ENCODE data around the gene ALG6.

ALG6 gene

DNA sequence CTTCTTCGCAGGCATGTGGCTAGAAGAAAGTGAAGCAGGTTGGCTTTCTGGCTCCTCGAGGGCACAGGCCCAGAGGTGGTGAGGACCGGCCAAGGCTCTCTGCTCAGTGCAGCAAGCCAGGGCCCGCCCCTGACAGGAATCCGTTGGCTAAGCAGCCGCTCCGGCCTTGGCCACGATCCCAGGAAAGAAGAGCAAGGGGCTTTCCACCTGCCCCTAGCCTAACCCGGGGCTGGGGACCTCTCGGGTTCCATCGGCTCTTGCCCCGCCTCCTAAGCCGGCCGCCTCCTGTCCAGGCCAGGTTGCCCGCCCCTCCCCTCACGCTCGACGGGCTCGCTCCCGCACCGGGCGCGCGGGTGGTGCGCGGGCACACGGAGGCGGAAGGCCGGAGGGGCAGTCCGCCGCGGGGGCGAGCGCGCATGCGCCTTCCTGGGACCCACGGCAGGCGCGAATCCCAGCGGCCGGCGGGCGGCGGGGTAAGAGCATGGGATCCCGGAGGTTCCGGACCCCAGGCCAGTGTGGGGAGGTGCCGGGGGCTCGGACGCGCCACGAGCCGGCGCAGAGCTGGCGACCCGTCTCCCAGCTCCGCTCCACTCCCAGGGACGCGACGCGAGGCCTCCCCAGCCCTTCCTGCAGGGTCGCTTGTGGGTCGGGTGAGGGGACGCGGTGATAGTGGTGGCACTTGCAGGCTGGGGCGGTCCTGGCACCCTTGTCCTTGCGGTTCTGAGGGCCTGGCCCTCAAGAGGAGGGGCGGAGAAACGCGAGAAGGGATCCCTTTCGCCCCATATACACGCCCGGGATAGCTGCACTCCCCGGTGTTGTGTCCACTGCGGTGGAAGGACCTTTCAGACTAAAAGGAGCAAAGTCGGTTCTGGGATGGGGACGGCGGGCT lies at the start of gene ALG6:
Gene ALG6 (plus strand): TSS at position 413 of the 889 bp plus-strand sequence. CDS start 3,351 bp downstream, outside the sequence.
- in situ Hi-C loops (cut with MboI; ENCODE audit: low sequenced_read_pairs), result no loop called here
- Histone ChIP-seq H3K4me3 (peak within 1 kb of the TSS; percentile 81), H3K4me1 (peaks cover 7% of the 10 kb centered on the region; the same call in 1 of the 2 replicates), H3K9me3 (no peaks in the 10 kb centered on the region), H3K27me3 (ENCODE audit: low read depth) (no peaks in the 10 kb centered on the region), H3K36me3 (replicated peaks) (peaks cover 4% of the 10 kb centered on the region; the same call in 1 of the 2 replicates)
- DNase-seq (ENCODE audit: low spot score in 2 of 2), result peak; percentile 81 to 97

DNA sequence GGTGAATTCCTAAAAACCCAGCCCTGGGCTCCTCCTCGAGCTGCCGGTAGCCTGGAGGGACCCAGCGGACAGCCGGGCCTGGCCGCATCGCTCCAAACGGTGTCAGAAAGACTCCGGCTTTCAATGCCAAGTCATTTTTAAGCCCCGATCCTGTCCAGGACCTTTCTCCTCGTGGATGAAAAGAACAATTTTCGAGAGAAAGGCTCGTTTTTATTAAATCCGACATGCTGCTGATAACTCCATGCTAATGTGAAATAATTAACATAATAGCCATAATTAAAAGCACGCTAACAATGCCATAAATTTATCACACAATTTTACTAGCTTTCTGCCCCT lies 49.6 kb upstream of the ALG6 start:
- H3K4me3 ChIP-seq, result peak overlapping the region; percentile 41
- no peaks in the 10 kb centered on the region for H3K36me3 ChIP-seq (replicated peaks)
- peaks cover 5% of the 10 kb centered on the region for H3K4me1 ChIP-seq
- no peaks in the 10 kb centered on the region for H3K9me3 ChIP-seq
- in situ Hi-C loops (cut with MboI; ENCODE audit: low sequenced_read_pairs), result no loop called here
- DNase-seq (ENCODE audit: low spot score in 2 of 2), result no peak
- H3K27me3 ChIP-seq (ENCODE audit: low read depth), result no peaks in the 10 kb centered on the region

GRCh38 chr1:63318201-63318979 lies 49.0 kb upstream of the ALG6 start:
- Histone ChIP-seq H3K36me3 (replicated peaks) (no peaks in the 10 kb centered on the region), H3K9me3 (no peaks in the 10 kb centered on the region), H3K27me3 (ENCODE audit: low read depth) (no peaks in the 10 kb centered on the region), H3K4me1 (peaks cover 5% of the 10 kb centered on the region), H3K4me3 (no peak overlapping the region; the same call in none of the 2 replicates)
- no peak for DNase-seq (ENCODE audit: low spot score in 2 of 2)
- in situ Hi-C loops (cut with MboI; ENCODE audit: low sequenced_read_pairs), result no loop called here

DNA sequence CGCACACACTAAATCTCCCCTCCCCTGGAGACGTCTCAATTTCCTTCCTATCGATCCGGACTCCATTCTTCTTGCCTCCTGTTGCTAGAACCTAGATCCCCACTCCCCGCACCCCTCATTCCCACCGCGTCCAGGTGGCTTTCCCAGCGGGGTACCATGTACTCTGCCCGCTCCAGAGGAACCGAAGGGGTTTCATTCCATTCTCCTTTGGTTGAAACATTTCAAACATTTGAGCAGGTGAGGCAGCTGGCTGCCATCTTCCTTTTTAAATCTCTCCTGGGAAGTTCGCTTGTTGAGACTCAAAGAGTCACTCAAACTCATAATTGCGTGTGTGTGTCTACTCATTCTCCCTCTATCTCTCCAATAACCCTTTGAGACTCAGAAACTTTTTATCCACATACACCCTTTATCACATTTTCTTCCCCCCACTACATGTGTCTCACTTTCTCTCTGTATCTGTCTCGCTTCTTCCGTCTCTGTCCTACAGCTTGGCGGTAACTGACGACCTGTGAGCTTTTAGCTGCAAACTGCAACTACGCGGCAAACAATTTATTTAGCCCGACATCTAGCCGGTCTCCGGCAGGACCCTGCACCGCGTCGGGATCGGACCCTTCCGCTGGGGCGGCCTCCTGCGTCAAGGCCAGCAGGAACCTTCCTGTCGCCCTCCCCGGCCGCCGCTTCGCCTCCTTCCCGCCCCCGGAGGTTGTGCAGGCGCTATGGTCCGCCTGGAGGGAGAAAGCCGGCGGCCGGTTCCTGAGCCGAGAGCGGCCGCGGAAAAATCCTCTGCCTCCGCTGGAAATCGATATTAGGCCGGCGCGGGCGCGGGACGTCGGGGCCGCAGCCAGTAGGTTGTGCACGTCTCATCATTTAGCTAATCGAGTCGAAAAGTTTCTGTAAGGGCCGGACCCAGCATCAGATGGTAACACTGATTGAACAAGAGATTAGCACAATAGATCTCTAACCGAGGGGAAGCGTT lies 48.1 kb upstream of the ALG6 start:
- in situ Hi-C loops (cut with MboI; ENCODE audit: low sequenced_read_pairs), result no loop called here
- Histone ChIP-seq H3K27me3 (ENCODE audit: low read depth) (no peaks in the 10 kb centered on the region), H3K9me3 (no peaks in the 10 kb centered on the region), H3K4me1 (peaks cover 5% of the 10 kb centered on the region), H3K4me3 (no peak overlapping the region), H3K36me3 (replicated peaks) (no peaks in the 10 kb centered on the region)
- no peak for DNase-seq (ENCODE audit: low spot score in 2 of 2)

DNA sequence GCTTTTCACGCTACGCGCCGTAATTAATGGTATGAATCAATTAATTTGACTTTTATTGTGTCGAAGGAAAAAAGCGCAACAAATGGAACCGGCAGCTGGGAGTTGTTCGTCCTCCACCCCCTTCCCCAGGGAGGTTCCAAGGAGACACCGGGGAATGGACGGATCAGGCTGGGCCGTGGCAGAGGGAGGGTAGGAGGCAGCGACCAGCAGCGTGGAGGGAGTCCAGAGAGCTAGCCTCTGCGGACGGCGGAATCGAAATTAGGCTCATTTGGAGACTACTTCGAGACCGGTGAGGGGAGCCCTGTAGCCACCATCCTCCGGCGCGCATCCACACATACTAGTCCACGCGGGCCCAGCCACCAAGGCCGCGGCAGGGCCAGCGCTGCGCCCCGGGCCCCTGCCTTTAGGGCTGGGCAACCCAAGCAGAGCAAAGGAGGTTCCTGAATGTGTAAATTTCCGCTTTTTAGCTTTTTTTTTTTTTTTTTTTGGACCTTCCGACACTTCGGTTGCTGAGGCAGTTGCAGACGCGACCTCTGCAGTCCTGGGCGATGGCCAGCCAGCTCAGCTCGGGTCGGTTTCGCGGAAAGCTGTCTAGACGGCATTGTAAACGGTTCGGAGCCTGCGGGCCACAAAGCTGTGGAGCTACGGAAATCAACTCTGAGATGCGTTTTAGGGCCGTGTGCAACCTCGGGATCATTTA lies 47.3 kb upstream of the ALG6 start:
- no peak overlapping the region for H3K4me3 ChIP-seq
- H3K27me3 ChIP-seq (ENCODE audit: low read depth), result no peaks in the 10 kb centered on the region; the same call in 1 of the 2 replicates
- no peaks in the 10 kb centered on the region for H3K36me3 ChIP-seq (replicated peaks)
- DNase-seq (ENCODE audit: low spot score in 2 of 2), result no peak
- no peaks in the 10 kb centered on the region for H3K9me3 ChIP-seq
- peaks cover 5% of the 10 kb centered on the region for H3K4me1 ChIP-seq
- in situ Hi-C loops (cut with MboI; ENCODE audit: low sequenced_read_pairs), result no loop called here

DNA sequence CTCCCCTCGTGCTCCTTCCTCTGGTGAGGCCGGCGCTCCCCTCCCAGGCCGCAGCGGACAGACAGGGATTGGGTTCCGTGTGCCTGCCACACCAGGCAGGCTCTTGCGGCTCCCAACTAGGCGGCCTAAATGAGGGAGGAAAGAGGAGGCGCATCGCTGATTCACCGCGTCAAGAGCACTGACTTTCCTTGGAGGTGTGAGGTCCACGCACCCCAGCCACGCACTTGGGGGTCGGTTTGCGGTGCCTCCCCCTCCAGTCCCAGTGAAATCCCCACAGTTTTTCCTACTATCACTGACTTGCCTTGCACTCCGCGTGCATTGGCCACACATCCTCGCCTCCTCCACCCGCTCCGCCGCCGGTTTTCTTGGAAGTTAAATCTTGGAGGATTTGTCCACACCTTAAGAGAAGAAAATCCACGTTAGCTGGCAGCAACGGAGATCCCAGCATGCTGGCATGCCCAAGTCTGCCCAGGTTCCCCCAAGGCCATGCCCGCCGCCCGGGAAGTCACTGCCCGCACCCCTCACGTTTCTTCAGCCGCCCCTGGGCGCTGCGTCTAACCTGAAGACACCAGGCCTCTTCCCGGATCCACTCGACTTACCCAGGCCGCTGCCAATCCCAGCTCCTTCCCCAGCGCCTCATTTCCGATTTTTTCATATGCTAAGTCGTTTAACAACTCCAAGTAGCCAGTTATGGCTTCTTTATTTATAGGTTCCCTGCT lies 46.2 kb upstream of the ALG6 start:
- no peak for DNase-seq (ENCODE audit: low spot score in 2 of 2)
- Histone ChIP-seq H3K36me3 (replicated peaks) (no peaks in the 10 kb centered on the region), H3K4me1 (peaks cover 5% of the 10 kb centered on the region), H3K9me3 (no peaks in the 10 kb centered on the region), H3K27me3 (ENCODE audit: low read depth) (no peaks in the 10 kb centered on the region; the same call in 1 of the 2 replicates), H3K4me3 (no peak overlapping the region)
- in situ Hi-C loops (cut with MboI; ENCODE audit: low sequenced_read_pairs), result no loop called here

- no peak for DNase-seq (ENCODE audit: low spot score in 2 of 2)
- H3K4me1 ChIP-seq, result peaks cover 5% of the 10 kb centered on the region
- H3K4me3 ChIP-seq, result peak overlapping the region; percentile 46
- H3K36me3 ChIP-seq (replicated peaks), result no peaks in the 10 kb centered on the region
- H3K27me3 ChIP-seq (ENCODE audit: low read depth), result no peaks in the 10 kb centered on the region; the same call in 1 of the 2 replicates
- in situ Hi-C loops (cut with MboI; ENCODE audit: low sequenced_read_pairs), result no loop called here
- no peaks in the 10 kb centered on the region for H3K9me3 ChIP-seq
Observed at GRCh38 chr1:63321785-63322113, 45.7 kb upstream of the ALG6 start.

- no peaks in the 10 kb centered on the region; the same call in 1 of the 2 replicates for H3K27me3 ChIP-seq (ENCODE audit: low read depth)
- peak within 1 kb of the TSS; percentile 46 for H3K4me3 ChIP-seq
- peak; percentile 88 to 90 for DNase-seq (ENCODE audit: low spot score in 2 of 2)
- no peaks in the 10 kb centered on the region for H3K36me3 ChIP-seq (replicated peaks)
- no peaks in the 10 kb centered on the region for H3K9me3 ChIP-seq
- in situ Hi-C loops (cut with MboI; ENCODE audit: low sequenced_read_pairs), result no loop called here
- H3K4me1 ChIP-seq, result peaks cover 6% of the 10 kb centered on the region
Observed at GRCh38 chr1:63322114-63322943, 45.1 kb upstream of the ALG6 start, which contains the start of gene FOXD3. Gene FOXD3 (plus strand): TSS chr1:63322567. CDS start chr1:63323059, 492 bp downstream.

DNA sequence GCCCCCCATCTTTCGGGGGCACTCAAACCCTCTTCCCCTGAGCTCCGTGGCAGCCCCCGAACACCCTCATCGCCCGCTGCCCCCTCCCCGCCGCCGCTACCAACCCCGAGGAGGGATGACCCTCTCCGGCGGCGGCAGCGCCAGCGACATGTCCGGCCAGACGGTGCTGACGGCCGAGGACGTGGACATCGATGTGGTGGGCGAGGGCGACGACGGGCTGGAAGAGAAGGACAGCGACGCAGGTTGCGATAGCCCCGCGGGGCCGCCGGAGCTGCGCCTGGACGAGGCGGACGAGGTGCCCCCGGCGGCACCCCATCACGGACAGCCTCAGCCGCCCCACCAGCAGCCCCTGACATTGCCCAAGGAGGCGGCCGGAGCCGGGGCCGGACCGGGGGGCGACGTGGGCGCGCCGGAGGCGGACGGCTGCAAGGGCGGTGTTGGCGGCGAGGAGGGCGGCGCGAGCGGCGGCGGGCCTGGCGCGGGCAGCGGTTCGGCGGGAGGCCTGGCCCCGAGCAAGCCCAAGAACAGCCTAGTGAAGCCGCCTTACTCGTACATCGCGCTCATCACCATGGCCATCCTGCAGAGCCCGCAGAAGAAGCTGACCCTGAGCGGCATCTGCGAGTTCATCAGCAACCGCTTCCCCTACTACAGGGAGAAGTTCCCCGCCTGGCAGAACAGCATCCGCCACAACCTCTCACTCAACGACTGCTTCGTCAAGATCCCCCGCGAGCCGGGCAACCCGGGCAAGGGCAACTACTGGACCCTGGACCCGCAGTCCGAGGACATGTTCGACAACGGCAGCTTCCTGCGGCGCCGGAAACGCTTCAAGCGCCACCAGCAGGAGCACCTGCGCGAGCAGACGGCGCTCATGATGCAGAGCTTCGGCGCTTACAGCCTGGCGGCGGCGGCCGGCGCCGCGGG lies 44.2 kb upstream of the ALG6 start:
- peak overlapping the region; percentile 46 for H3K4me3 ChIP-seq
- no peaks in the 10 kb centered on the region; the same call in 1 of the 2 replicates for H3K27me3 ChIP-seq (ENCODE audit: low read depth)
- H3K36me3 ChIP-seq (replicated peaks), result no peaks in the 10 kb centered on the region
- DNase-seq (ENCODE audit: low spot score in 2 of 2), result peak; percentile 22 to 68
- H3K9me3 ChIP-seq, result no peaks in the 10 kb centered on the region
- H3K4me1 ChIP-seq, result peaks cover 6% of the 10 kb centered on the region
- in situ Hi-C loops (cut with MboI; ENCODE audit: low sequenced_read_pairs), result no loop called here

DNA sequence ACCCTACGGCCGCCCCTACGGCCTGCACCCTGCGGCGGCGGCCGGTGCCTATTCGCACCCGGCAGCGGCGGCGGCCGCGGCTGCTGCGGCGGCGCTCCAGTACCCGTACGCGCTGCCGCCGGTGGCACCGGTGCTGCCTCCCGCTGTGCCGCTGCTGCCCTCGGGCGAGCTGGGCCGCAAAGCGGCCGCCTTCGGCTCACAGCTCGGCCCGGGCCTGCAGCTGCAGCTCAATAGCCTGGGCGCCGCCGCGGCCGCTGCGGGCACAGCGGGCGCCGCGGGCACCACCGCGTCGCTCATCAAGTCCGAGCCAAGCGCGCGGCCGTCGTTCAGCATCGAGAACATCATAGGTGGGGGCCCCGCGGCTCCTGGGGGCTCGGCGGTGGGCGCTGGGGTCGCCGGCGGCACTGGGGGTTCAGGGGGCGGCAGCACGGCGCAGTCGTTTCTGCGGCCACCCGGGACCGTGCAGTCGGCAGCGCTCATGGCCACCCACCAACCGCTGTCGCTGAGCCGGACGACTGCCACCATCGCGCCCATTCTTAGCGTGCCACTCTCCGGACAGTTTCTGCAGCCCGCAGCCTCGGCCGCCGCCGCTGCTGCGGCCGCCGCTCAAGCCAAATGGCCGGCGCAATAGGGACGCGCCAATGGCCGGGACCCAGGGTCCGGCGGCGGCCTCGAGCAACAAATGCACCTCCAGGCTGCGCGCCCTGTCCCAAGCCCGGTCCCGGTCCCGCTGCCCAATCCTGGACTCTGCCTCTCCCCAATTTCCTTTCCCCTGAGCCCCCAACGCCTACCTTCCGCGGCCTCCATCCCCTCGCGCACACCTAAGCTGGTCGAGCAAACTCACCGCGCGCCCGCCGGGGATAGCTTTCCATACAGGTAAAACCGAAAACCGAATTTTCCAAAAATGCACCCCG lies 43.3 kb upstream of the ALG6 start:
- in situ Hi-C loops (cut with MboI; ENCODE audit: low sequenced_read_pairs), result no loop called here
- DNase-seq (ENCODE audit: low spot score in 2 of 2), result no peak
- Histone ChIP-seq H3K36me3 (replicated peaks) (no peaks in the 10 kb centered on the region), H3K9me3 (no peaks in the 10 kb centered on the region), H3K4me1 (peaks cover 6% of the 10 kb centered on the region), H3K27me3 (ENCODE audit: low read depth) (no peaks in the 10 kb centered on the region; the same call in 1 of the 2 replicates), H3K4me3 (peak overlapping the region; percentile 46)

Measured in HAP-1 (cell line).